Measurements from ENCODE around the gene RNF5. TPM values are rescaled to one million over a fixed set of nuclear protein-coding genes. Genes with fewer than 3 reads are reported as not detected.

Gene RNF5
- total and polyA plus RNA-seq, 2 of the 4 experiments (the other 2 are of a cell fraction) = 18.8 to 41.4 TPM

- H3K23ac ChIP-seq (ENCODE audit: low read depth, low read length) = no peak overlapping the region
- BruUV-seq (replicated peaks) = no TSS peak
- no peak overlapping the region for H4K91ac ChIP-seq (ENCODE audit: insufficient read depth, low read depth, low read length)
- no peak overlapping the region for H2BK5ac ChIP-seq (ENCODE audit: low read depth, low read length, poor library complexity, severe bottlenecking)
- H3K4me2 ChIP-seq (ENCODE audit: low read depth, low read length) = no peak overlapping the region
- DNase-seq = no peak
- H3K36me3 ChIP-seq (ENCODE audit: control insufficient read depth, insufficient read depth, low read length) = no peaks in the 10 kb centered on the region
- H3K4me1 ChIP-seq (ENCODE audit: control insufficient read depth, insufficient read depth, low read length) = no peaks in the 10 kb centered on the region
- H4K5ac ChIP-seq (ENCODE audit: low read depth, low read length) = no peak overlapping the region
- H3K14ac ChIP-seq (replicated peaks; ENCODE audit: low read depth, low read length) = no peak overlapping the region
- no peak overlapping the region for H2AK5ac ChIP-seq (ENCODE audit: low read depth, low read length)
- in situ Hi-C loops (cut with MboI; ENCODE audit: low sequenced_read_pairs) (no loop called here), intact Hi-C loops (cut with micrococcal nuclease) (no loop called here), dilution Hi-C loops (cut with HindIII; ENCODE audit: low sequenced_read_pairs, unreplicated experiment) (no loop called here)
- H2BK20ac ChIP-seq (ENCODE audit: low read depth, low read length) = no peak overlapping the region
- H3K9ac ChIP-seq (ENCODE audit: low read depth, low read length) = no peak overlapping the region
- TF ChIP-seq, protein P1, sequence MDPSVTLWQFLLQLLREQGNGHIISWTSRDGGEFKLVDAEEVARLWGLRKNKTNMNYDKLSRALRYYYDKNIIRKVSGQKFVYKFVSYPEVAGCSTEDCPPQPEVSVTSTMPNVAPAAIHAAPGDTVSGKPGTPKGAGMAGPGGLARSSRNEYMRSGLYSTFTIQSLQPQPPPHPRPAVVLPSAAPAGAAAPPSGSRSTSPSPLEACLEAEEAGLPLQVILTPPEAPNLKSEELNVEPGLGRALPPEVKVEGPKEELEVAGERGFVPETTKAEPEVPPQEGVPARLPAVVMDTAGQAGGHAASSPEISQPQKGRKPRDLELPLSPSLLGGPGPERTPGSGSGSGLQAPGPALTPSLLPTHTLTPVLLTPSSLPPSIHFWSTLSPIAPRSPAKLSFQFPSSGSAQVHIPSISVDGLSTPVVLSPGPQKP (IDR thresholded peaks at IDR 0.05; ENCODE audit: borderline replicate concordance, low read depth, low read length) = no peak
- TF ChIP-seq CEBPB (IDR thresholded peaks at IDR 0.05; ENCODE audit: low read depth, low read length) = peak; percentile 62
- H2AK9ac ChIP-seq (replicated peaks; ENCODE audit: low read depth, low read length, poor library complexity) = no peak overlapping the region
- no peak overlapping the region for H2BK120ac ChIP-seq (ENCODE audit: low read depth, low read length)
- no peak overlapping the region for H4K8ac ChIP-seq (ENCODE audit: low read depth in 2 of 2, low read length in 2 of 2)
- H2AFZ ChIP-seq (replicated peaks; ENCODE audit: low read length, poor library complexity) = no peak overlapping the region
- peaks cover 11% of the 10 kb centered on the region; the same call in 1 of the 2 replicates for H3K27me3 ChIP-seq (ENCODE audit: control insufficient read depth, insufficient read depth, low read length)
- CTCF ChIA-PET = interaction anchor here (1.1 kb wide), 1 partner anchor 157 kb away, joined by 3 read pairs; no protein-coding TSS in a partner anchor
- 95% methylated on average over 4 of the region's 12 CpGs; no CpG with 5 or more reads in 1 of the 2 experiments for WGBS, 2 experiments (ENCODE audit: extremely low coverage in 2 of 2, insufficient read length in 1 of 2)
- no peaks in the 10 kb centered on the region for H3K9me3 ChIP-seq (ENCODE audit: control insufficient read depth, insufficient read depth, low read length)
- POLR2A ChIA-PET (ENCODE audit: unreplicated experiment) = no interaction called here
- H3K4ac ChIP-seq (ENCODE audit: low read depth, low read length) = no peak overlapping the region
- no peaks in the 10 kb centered on the region for H4K20me1 ChIP-seq (ENCODE audit: insufficient read depth, low read length)
- H3K79me1 ChIP-seq (ENCODE audit: low read depth in 1 of 2, low read length in 2 of 2) = no peaks in the 10 kb centered on the region
- no peak overlapping the region for H3K4me3 ChIP-seq (ENCODE audit: insufficient read depth, low read depth, low read length)
- ATAC-seq (ENCODE audit: low read depth) = no peak
- H3K27ac ChIP-seq (ENCODE audit: insufficient read depth, low read length) = no peak overlapping the region
- no peaks in the 10 kb centered on the region for H3K9me1 ChIP-seq (ENCODE audit: insufficient read depth, low read length)
- H2BK15ac ChIP-seq (ENCODE audit: low read depth, low read length) = no peak overlapping the region
- no peak overlapping the region for H3K56ac ChIP-seq (ENCODE audit: extremely low read depth, insufficient read depth, low read length)
- H3K18ac ChIP-seq (ENCODE audit: low read depth, low read length) = no peak overlapping the region
These were observed 34.0 kb downstream of the RNF5 start for GRCh38 chr6:32212076-32212760.

Measured in IMR-90 (cell line).